ENCODE measurements around the gene CEL.
"Not testable (repeated sequence)": the region's sequence is repeated elsewhere in the genome, so short reads cannot be mapped to it uniquely, and the experiment has no call there.

Gene CEL

GRCh38 chr9:133046196-133046899 lies 15.4 kb upstream of the CEL start:
- no peak for DNase-seq (ENCODE audit: low read depth in 1 of 2, low spot score in 1 of 2)

DNA sequence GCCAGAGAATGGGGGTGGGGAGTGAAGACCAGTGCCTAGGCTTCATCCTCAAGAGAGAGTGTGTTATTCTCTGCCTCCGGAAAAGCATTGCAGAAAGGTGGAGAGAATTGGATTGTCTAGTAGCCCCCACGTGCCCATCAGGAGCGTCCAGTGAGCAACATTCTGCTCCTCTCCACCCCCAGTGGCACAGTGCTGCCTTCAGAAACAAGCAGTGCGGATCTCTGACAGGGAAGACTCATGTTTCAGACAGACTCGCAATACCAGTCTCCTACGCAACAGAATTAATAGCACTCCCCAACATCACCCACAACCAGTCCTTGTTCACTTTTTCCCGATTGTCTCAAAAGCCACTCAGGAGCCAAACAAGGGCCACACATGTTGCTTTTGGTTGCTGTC lies 14.9 kb upstream of the CEL start:
- DNase-seq (ENCODE audit: low read depth in 1 of 2, low spot score in 1 of 2): no peak

DNA sequence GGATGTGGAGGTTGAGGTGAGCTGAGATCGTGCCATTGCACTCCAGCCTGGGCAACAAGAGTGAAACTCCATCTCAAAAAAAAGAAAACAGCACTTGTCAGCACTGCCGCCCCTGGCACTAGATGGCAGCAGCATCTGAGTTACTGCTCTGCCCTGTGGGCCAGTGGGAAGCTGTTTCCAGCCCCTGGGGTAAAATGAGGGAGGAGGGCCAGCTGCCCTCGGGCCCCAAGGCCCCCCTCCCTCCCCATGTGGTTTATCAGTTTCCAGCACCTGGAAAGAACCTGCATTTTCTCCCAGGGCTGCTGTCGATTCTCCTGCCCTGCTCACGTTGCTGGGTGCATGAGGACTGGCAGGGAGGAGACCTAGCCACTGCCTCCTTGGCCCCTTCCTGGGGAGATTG lies 13.2 kb upstream of the CEL start:
- no peak for DNase-seq (ENCODE audit: low read depth in 1 of 2, low spot score in 1 of 2)

DNA sequence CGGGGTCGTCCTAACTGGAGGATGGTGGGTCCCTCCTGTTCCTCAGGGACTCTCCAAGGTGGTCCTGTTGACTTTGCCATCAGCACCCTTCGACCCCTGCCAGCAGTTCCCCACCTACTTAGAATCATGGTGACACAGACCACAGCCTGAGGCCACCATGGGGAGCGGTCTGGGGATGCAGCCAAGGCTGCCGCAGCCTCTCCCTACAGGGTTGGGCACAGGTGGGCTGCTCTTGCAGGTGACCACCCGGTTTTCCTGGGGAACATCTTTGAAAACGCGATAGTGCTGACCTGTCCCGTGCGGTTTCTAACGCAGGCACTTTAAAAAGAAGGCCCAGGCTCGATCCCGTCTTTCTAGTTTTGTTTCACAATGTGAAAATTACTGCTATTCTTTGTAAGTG lies 12.7 kb upstream of the CEL start:
- no peak for DNase-seq (ENCODE audit: low read depth in 1 of 2, low spot score in 1 of 2)

DNA sequence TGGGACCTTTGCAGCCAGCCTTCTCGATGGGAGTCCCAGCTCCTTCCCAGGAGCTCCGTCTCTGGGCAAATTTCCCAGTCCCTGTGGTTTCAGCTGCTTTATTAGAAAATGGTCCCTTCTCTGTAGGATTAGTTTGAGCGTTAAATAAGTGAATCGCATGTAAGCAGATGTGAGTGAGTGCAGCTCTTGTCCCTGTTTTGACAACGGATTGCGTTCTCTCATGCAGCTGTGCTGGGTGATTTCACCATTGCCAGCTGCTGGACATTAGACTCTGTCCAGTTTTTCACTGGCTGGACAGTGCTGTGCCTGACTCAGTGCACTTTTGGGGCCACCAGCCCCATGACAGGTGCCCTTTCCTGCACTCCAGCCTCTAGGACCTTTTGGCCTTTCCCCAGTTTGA lies 11.6 kb upstream of the CEL start:
- no peak for DNase-seq (ENCODE audit: low read depth in 1 of 2, low spot score in 1 of 2)

DNA sequence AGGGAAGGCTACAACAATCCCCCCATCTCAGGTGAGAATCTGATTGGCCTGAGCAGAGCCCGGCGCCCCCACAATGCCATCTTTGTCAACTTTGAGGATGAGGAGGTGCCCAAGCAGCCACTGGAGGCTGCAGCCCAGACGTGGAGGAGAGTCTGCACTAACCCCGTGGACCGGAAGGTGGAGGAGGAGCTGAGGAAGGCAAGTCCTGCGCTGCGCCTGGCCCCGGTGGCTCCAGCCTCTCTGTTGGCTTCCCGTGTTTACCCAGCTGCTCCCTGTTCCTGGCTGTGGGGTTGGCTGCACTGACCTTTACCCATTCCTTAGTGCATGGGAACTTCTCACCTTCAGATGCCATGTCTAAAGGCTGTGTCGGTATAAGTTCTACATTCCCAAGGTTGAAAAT lies 11.0 kb upstream of the CEL start:
- no peak for DNase-seq (ENCODE audit: low read depth in 1 of 2, low spot score in 1 of 2)

GRCh38 chr9:133051281-133051900 lies 10.4 kb upstream of the CEL start:
- no peak for DNase-seq (ENCODE audit: low read depth in 1 of 2, low spot score in 1 of 2)

DNA sequence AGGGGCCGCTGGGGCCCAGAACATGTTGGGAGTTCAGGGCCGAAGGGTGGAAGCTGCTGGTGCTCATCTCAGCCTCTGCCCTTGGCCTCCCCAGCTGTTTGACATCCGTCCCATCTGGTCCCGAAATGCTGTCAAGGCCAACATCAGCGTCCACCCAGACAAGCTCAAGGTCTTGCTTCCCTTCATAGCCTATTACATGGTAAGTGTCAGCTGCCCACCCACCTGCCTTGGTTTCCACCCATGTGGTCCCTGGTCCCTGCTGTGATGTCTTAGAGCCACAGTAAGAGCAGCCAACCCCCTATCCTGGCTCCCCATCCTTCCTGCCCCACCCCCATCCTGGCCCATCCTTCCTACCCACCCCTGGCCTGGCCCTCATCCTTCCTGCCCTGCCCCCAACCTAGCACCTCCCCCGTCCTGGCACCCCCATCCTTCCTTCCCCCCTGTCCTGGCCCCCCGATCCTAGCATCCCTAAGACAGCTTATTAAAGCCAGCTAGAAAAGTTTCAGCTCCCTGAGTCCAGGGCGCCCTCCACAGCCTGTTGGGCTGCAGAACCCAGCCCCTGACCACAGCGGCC lies 9.7 kb upstream of the CEL start:
- no peak for DNase-seq (ENCODE audit: low read depth in 1 of 2, low spot score in 1 of 2)

DNA sequence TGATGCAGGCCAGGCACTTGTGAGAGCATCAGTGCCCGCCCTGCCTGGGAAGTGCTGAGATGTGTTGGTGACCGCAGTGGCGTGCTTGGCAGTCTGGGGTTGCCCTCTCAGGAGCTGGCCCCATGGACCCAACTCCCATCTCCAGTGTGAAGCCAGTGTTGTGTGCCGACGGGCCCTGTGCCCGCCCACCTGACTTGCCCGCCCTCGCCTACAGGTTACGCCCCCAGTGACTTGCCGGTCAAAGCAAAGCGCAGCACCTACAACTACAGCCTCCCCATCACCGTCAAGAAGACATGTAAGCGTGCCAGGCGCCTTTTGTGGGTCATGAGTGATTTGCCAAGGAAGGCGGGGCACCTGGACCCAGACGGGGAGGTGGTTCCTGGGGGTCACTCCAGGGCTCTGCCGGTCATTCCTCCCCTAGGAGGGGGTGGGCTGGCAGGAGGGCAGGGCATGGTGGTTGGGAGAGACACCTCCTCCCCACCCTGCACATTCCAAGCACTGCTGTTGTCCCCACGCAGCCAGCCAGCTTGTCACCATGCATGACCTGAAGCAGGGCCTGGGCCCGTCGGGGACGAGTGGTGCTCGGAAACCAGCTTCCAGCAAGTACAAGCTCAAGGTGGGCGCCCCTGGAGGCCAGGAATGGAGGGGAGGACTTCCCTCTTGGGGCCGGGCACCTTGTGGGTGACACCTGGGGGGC lies 7.4 kb upstream of the CEL start:
- DNase-seq (ENCODE audit: low read depth in 1 of 2, low spot score in 1 of 2): no peak

DNA sequence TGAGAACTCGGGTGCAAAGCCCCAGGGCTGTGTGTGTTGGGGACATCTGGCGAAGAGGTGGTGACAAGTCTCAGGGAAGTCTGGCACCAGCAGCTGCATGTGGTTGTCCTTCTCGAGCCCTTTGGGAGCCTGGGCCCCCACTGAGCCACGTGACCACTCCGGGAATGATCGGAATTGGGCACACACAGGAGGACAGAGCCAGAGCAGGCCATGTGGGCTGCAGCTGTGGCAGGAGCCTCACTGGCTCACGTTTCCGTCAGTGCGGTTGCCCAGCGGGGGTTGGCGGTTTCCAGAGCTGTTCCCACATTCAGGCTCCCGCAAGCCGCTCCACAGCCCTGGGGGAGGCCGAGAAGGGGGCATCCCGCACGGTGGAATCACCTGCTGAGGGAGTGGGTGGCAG lies 6.8 kb upstream of the CEL start:
- DNase-seq (ENCODE audit: low read depth in 1 of 2, low spot score in 1 of 2): no peak

DNA sequence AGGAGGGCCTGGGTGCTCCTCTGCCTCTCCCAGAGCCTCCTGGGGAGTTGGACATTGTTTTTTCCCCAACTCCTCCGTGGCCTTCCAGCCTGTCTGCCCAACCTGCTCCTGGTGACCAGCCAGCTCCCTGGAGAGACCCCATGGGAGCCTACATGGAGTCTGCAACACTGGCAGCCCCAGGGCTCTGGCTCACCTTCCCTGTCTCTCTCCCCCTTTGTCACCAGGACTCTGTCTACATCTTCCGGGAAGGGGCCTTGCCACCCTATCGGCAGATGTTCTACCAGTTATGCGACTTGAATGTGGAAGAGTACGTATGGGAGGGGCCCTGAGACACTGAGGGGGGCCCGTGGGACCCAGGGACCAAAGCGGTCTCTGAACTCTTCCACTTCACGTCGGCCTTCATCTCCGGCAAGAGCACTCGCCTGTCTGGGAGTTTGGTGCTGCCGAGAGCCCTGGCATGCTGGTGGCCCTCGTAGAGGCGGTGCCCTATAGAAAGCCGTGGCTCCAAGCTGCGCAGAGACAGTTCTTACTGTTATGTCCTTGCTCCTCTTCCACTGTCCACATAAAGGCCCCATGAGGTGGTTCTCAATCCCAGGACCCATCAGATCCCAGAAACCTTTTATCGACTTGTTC lies 5.9 kb upstream of the CEL start:
- DNase-seq (ENCODE audit: low read depth in 1 of 2, low spot score in 1 of 2): no peak

DNA sequence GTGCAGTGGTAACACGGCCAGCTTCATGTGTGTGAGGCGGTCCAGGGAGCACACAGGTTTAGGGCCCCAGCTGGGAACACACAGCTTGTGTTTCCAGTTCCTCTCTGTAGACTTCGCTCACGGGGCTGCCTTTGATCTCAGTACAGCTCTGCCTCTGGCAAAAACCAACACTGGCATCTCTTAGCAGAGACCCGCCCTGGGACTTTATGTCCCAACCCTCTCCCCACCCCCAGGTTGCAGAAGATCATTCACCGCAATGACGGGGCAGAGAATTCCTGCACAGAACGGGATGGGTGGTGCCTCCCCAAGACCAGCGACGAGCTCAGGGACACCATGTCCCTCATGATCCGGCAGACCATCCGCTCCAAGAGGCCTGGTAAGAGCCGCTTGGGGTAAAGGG lies 5.2 kb upstream of the CEL start:
- DNase-seq (ENCODE audit: low read depth in 1 of 2, low spot score in 1 of 2): no peak

DNA sequence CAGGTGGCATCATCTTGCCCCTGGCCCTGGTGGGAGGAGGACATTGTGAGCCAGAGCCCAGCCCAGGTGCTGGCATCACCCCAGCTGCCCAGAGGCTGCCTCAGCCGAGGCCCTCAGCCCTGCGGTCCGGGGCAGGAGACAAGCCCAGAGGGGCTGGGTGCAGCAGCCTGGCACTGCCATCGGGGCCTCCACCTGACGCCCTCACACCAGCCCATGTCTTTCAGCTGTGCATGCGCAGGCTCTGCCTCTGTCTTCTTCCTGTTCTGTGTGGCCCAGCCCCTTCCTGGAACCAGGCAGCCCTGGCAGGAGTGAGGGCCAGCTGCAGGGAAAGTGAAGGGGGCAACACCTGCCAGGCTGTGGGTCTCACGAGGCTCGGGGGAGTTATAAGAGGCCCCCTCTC lies 4.8 kb upstream of the CEL start:
- no peak for DNase-seq (ENCODE audit: low read depth in 1 of 2, low spot score in 1 of 2)

DNA sequence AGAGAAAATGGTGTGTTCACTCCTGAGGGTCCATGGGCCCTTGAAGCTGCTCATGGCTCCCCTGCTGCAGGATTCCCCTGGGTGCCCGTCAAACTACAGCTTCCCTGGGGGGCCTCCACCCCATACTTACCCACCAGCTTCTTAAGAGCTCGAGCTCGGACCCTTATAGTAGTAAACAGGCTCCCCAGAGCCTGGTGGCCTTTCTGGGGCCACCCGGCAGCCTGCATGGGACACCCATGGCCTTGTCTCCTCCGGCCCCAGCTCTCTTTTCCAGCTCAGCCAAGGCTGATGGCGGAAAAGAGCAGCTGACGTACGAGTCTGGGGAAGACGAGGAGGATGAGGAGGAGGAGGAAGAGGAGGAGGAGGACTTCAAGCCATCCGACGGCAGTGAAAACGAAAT lies 4.2 kb upstream of the CEL start:
- no peak for DNase-seq (ENCODE audit: low read depth in 1 of 2, low spot score in 1 of 2)

GRCh38 chr9:133058071-133058470 lies 3.7 kb upstream of the CEL start:
- no peak for DNase-seq (ENCODE audit: low read depth in 1 of 2, low spot score in 1 of 2)

DNA sequence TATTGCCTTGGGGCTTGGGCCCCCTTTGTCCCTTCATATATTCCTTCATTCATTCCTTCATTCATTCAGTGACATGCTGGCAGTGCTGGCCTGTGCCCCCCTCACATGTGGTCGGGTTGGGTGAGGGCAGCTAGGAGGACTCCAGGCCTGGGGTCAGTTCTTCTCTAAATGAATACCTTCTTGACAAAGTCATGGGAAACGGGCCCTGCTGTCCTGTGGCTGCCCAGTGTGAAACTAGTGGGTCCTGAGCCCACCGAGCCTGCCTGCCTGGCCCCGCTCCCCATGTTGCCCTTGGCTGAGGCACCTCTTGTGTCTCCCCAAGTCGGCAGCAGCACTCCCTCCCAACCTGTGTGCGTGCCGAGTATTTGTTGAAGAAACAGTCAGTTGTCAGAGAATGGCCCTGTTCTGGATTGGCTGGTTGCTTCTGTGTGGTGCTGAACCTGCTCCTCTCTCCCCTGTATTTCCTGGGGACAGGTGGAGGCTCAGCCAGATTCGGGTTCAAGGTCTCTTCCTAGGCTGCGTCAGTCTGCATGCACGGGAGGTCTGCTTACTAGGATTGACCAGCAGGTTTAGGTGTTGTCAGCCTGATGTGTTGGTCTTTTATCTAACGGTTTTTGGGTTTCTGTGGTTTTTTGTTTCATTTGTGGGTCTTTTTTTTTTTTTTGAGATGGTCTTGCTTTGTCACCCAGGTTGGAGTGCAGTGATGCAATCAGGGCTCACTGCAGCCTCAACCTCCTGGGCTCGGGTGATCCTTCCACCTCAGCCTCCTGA lies 3.0 kb upstream of the CEL start:
- no peak for DNase-seq (ENCODE audit: low read depth in 1 of 2, low spot score in 1 of 2)

DNA sequence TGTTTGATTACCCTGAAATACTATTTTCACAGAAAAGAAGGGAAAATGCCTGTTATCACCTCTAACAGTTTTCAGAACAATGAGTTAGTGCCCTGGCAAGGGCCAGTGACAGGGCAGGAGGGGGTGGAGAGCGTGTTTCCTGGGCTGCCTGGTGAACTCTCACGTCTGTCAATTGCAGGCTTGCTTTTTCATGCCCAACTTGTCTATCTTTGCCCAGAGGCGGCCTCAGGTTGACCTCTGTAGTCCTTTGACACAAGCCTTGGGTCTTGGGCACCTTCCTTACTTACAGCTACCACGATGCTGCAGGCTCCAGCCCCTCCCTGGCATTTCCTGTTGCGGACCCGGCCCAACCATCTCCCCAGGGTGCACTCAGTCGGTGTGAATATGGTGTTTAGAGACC lies 2.2 kb upstream of the CEL start:
- no peak for DNase-seq (ENCODE audit: low read depth in 1 of 2, low spot score in 1 of 2)

DNA sequence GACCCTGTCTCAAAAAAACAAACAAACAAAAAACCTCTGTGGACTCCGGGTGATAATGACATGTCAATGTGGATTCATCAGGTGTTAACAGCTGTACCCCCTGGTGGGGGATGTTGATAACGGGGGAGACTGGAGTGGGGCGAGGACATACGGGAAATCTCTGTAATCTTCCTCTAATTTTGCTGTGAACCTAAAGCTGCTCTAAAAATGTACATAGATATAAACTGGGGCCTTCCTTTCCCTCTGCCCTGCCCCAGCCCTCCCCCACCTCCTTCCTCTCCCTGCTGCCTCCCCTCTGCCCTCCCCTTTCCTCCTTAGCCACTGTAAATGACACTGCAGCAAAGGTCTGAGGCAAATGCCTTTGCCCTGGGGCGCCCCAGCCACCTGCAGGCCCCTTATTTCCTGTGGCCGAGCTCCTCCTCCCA lies 1.4 kb upstream of the CEL start:
- DNase-seq (ENCODE audit: low read depth in 1 of 2, low spot score in 1 of 2): no peak

DNA sequence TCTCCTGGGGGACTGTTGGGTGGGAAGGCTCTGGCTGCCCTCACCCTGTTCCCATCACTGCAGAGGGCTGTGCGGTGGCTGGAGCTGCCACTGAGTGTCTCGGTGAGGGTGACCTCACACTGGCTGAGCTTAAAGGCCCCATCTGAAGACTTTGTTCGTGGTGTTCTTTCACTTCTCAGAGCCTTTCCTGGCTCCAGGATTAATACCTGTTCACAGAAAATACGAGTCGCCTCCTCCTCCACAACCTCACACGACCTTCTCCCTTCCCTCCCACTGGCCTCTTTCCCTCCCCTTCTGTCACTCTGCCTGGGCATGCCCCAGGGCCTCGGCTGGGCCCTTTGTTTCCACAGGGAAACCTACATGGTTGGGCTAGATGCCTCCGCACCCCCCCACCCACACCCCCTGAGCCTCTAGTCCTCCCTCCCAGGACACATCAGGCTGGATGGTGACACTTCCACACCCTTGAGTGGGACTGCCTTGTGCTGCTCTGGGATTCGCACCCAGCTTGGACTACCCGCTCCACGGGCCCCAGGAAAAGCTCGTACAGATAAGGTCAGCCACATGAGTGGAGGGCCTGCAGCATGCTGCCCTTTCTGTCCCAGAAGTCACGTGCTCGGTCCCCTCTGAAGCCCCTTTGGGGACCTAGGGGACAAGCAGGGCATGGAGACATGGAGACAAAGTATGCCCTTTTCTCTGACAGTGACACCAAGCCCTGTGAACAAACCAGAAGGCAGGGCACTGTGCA lies 590 bp upstream of the CEL start:
- not testable (repeated sequence) for DNase-seq (ENCODE audit: low read depth in 1 of 2, low spot score in 1 of 2)

GRCh38 chr9:133062569-133062968 lies 788 bp downstream of the CEL start:
- not testable (repeated sequence) for DNase-seq (ENCODE audit: low read depth in 1 of 2, low spot score in 1 of 2)

Measured in activated CD4-positive, alpha-beta T cell treated with anti-CD3 and anti-CD28 coated beads, Interleukin-2, amount 50 U/mL, for 24 hours (primary cell).